Activated naive CD8-positive, alpha-beta T cell treated with anti-CD3 and anti-CD28 coated beads for 36 hours (primary cell): ENCODE measurements around the gene EHBP1. TPM values are rescaled to one million over a fixed set of nuclear protein-coding genes. Genes with fewer than 3 reads are reported as not detected.
"Not testable (repeated sequence)": the region's sequence is repeated elsewhere in the genome, so short reads cannot be mapped to it uniquely, and the experiment has no call there.

ENCODE experiments used
- DNase-seq: peaks from one replicate; pipeline ENCODE4 v3.0.0; 2021
- H3K27ac Mint-ChIP-seq: one replicate; pipeline ENCODE4 v1.8.0; 2022; ENCODE audit warnings: mild to moderate bottlenecking, moderate library complexity, mixed read lengths
- H3K27me3 Mint-ChIP-seq: one replicate; pipeline ENCODE4 v1.8.0; 2022; ENCODE audit warnings: mild to moderate bottlenecking, mixed read lengths
- H3K36me3 Mint-ChIP-seq: one replicate; pipeline ENCODE4 v1.8.0; 2021; ENCODE audit warnings: mild to moderate bottlenecking, mixed read lengths
- H3K4me1 Mint-ChIP-seq: one replicate; pipeline ENCODE4 v1.8.0; 2021; ENCODE audit warnings: mixed read lengths
- H3K4me3 Mint-ChIP-seq: one replicate; pipeline ENCODE4 v1.8.0; 2022; ENCODE audit warnings: mild to moderate bottlenecking, moderate library complexity, mixed read lengths
- H3K9me3 Mint-ChIP-seq: one replicate; pipeline ENCODE4 v1.8.0; 2022; ENCODE audit warnings: mixed read lengths
- total RNA-seq, 2 experiments: library from RNA; stranded (reverse); gene quantifications; one replicate each; pipeline ENCODE4 v1.2.3, GENCODE V29; 2021

The EHBP1 gene
- total RNA-seq, 2 experiments from 2014 or later = 25.3 to 28.2 TPM

GRCh38 chr2:62686012-62686685, 19.4 kb upstream of the EHBP1 start:
- Mint-ChIP-seq H3K27me3 (peaks cover 16% of the 10 kb centered on the region), H3K9me3 (no peaks in the 10 kb centered on the region), H3K4me1 (no peaks in the 10 kb centered on the region), H3K4me3 (no peak overlapping the region), H3K27ac (no peak overlapping the region), H3K36me3 (no peaks in the 10 kb centered on the region)
- DNase-seq = no peak

GRCh38 chr2:62687636-62688035, 17.9 kb upstream of the EHBP1 start:
- no peak overlapping the region for H3K4me3 Mint-ChIP-seq
- no peaks in the 10 kb centered on the region for H3K9me3 Mint-ChIP-seq
- H3K4me1 Mint-ChIP-seq = no peaks in the 10 kb centered on the region
- no peak overlapping the region for H3K27ac Mint-ChIP-seq
- no peak for DNase-seq
- peaks cover 16% of the 10 kb centered on the region for H3K27me3 Mint-ChIP-seq
- no peaks in the 10 kb centered on the region for H3K36me3 Mint-ChIP-seq

GRCh38 chr2:62688771-62689170, 16.7 kb upstream of the EHBP1 start:
- peaks cover 25% of the 10 kb centered on the region for H3K27me3 Mint-ChIP-seq
- H3K4me1 Mint-ChIP-seq = no peaks in the 10 kb centered on the region
- no peaks in the 10 kb centered on the region for H3K9me3 Mint-ChIP-seq
- DNase-seq = no peak
- no peak overlapping the region for H3K4me3 Mint-ChIP-seq
- H3K36me3 Mint-ChIP-seq = no peaks in the 10 kb centered on the region
- no peak overlapping the region for H3K27ac Mint-ChIP-seq

GRCh38 chr2:62691186-62691585, 14.3 kb upstream of the EHBP1 start:
- Mint-ChIP-seq H3K27me3 (peaks cover 28% of the 10 kb centered on the region), H3K4me3 (no peak overlapping the region), H3K36me3 (no peaks in the 10 kb centered on the region), H3K9me3 (no peaks in the 10 kb centered on the region), H3K4me1 (no peaks in the 10 kb centered on the region), H3K27ac (no peak overlapping the region)
- no peak for DNase-seq

- no peak for DNase-seq
- H3K36me3 Mint-ChIP-seq = no peaks in the 10 kb centered on the region
- H3K27ac Mint-ChIP-seq = no peak overlapping the region
- no peak overlapping the region for H3K4me3 Mint-ChIP-seq
- H3K27me3 Mint-ChIP-seq = peaks cover 28% of the 10 kb centered on the region
- no peaks in the 10 kb centered on the region for H3K4me1 Mint-ChIP-seq
- no peaks in the 10 kb centered on the region for H3K9me3 Mint-ChIP-seq
Measured at GRCh38 chr2:62692225-62692624, 13.3 kb upstream of the EHBP1 start.

- peaks cover 9% of the 10 kb centered on the region for H3K27me3 Mint-ChIP-seq
- no peak overlapping the region for H3K4me3 Mint-ChIP-seq
- no peaks in the 10 kb centered on the region for H3K36me3 Mint-ChIP-seq
- no peaks in the 10 kb centered on the region for H3K4me1 Mint-ChIP-seq
- no peak for DNase-seq
- no peaks in the 10 kb centered on the region for H3K9me3 Mint-ChIP-seq
- no peak overlapping the region for H3K27ac Mint-ChIP-seq
Measured at GRCh38 chr2:62698653-62699052, 6.9 kb upstream of the EHBP1 start.

- H3K4me3 Mint-ChIP-seq = peak overlapping the region; percentile 78
- H3K27me3 Mint-ChIP-seq = no peaks in the 10 kb centered on the region
- H3K27ac Mint-ChIP-seq = peak overlapping the region; percentile 74
- H3K9me3 Mint-ChIP-seq = peaks cover 5% of the 10 kb centered on the region
- peaks cover 11% of the 10 kb centered on the region for H3K36me3 Mint-ChIP-seq
- no peak for DNase-seq
- peaks cover 24% of the 10 kb centered on the region for H3K4me1 Mint-ChIP-seq
Measured at GRCh38 chr2:62704654-62705006, 883 bp upstream of the EHBP1 start.

GRCh38 chr2:62705859-62706720, 577 bp downstream of the EHBP1 start:
- H3K4me1 Mint-ChIP-seq = peaks cover 24% of the 10 kb centered on the region
- no peaks in the 10 kb centered on the region for H3K27me3 Mint-ChIP-seq
- H3K27ac Mint-ChIP-seq = peak overlapping the region; percentile 82
- peaks cover 13% of the 10 kb centered on the region for H3K36me3 Mint-ChIP-seq
- peak overlapping the region; percentile 78 for H3K4me3 Mint-ChIP-seq
- peaks cover 5% of the 10 kb centered on the region for H3K9me3 Mint-ChIP-seq
- peak; percentile 41 for DNase-seq

- Mint-ChIP-seq H3K27ac (peak overlapping the region; percentile 82), H3K27me3 (no peaks in the 10 kb centered on the region), H3K4me1 (peaks cover 24% of the 10 kb centered on the region), H3K36me3 (peaks cover 13% of the 10 kb centered on the region), H3K4me3 (peak overlapping the region; percentile 78), H3K9me3 (peaks cover 5% of the 10 kb centered on the region)
- no peak for DNase-seq
Measured at GRCh38 chr2:62706721-62707521, 1.4 kb downstream of the EHBP1 start.

- Mint-ChIP-seq H3K9me3 (peaks cover 5% of the 10 kb centered on the region), H3K36me3 (peaks cover 13% of the 10 kb centered on the region), H3K4me3 (no peak overlapping the region), H3K27ac (no peak overlapping the region), H3K27me3 (no peaks in the 10 kb centered on the region), H3K4me1 (peaks cover 24% of the 10 kb centered on the region)
- DNase-seq = no peak
Measured at GRCh38 chr2:62708751-62709150, 3.2 kb downstream of the EHBP1 start.

GRCh38 chr2:62711832-62712494, 6.5 kb downstream of the EHBP1 start:
- Mint-ChIP-seq H3K4me1 (peaks cover 9% of the 10 kb centered on the region), H3K27me3 (no peaks in the 10 kb centered on the region), H3K36me3 (peaks cover 25% of the 10 kb centered on the region), H3K27ac (no peak overlapping the region), H3K4me3 (no peak overlapping the region), H3K9me3 (peaks cover 5% of the 10 kb centered on the region)
- no peak for DNase-seq

GRCh38 chr2:62713196-62713595, 7.7 kb downstream of the EHBP1 start:
- not testable (repeated sequence) for H3K9me3 Mint-ChIP-seq, H3K4me3 Mint-ChIP-seq, H3K27me3 Mint-ChIP-seq, H3K4me1 Mint-ChIP-seq, H3K27ac Mint-ChIP-seq, DNase-seq
- peaks cover 31% of the 10 kb centered on the region for H3K36me3 Mint-ChIP-seq

- Mint-ChIP-seq H3K27me3 (no peaks in the 10 kb centered on the region), H3K4me1 (peaks cover 4% of the 10 kb centered on the region), H3K27ac (no peak overlapping the region), H3K4me3 (no peak overlapping the region), H3K9me3 (peaks cover 3% of the 10 kb centered on the region), H3K36me3 (peaks cover 29% of the 10 kb centered on the region)
- no peak for DNase-seq
Measured at GRCh38 chr2:62713837-62714236, 8.3 kb downstream of the EHBP1 start.

- Mint-ChIP-seq H3K9me3 (peaks cover 5% of the 10 kb centered on the region), H3K27me3 (no peaks in the 10 kb centered on the region), H3K36me3 (peaks cover 36% of the 10 kb centered on the region), H3K27ac (no peak overlapping the region), H3K4me3 (no peak overlapping the region), H3K4me1 (peaks cover 7% of the 10 kb centered on the region)
- DNase-seq = no peak
Measured at GRCh38 chr2:62716768-62717167, 11.3 kb downstream of the EHBP1 start.
